B cell (primary cell): Measurements from ENCODE around the gene PCDHGA11.

Experiments
- CTCF ChIP-seq: fragments of 200-600 bp; IDR thresholded peaks from one replicate; pipeline ENCODE4 v1.8.0; 2022; ENCODE audit warnings: antibody characterized with exemption, mild to moderate bottlenecking
- EZH2 ChIP-seq: IDR thresholded peaks from 2 replicates; pipeline ENCODE4 v1.6.1; 2012; ENCODE audit warnings: borderline replicate concordance, low read depth, mild to moderate bottlenecking, moderate library complexity, low read length; ENCODE audit not compliant: insufficient read depth, poor library complexity, severe bottlenecking

- peak; percentile 72 for TF ChIP-seq CTCF
- TF ChIP-seq EZH2 = no peak
These were observed at the start of gene PCDHGA11 for GRCh38 chr5:141420855-141421488.
